ENCODE data around the gene QSOX1.

QSOX1 gene

GRCh38 chr1:180235502-180236239, 81.0 kb downstream of the QSOX1 start:
- no peak for DNase-seq

GRCh38 chr1:180236698-180237509, 82.2 kb downstream of the QSOX1 start:
- DNase-seq = no peak

- DNase-seq = no peak
These were observed 83.3 kb downstream of the QSOX1 start for GRCh38 chr1:180237869-180238476.

GRCh38 chr1:180238675-180239074, 84.0 kb downstream of the QSOX1 start:
- no peak for DNase-seq

- no peak for DNase-seq
These were observed 84.8 kb downstream of the QSOX1 start for GRCh38 chr1:180239145-180240096.

GRCh38 chr1:180241716-180242544, 87.3 kb downstream of the QSOX1 start:
- DNase-seq = no peak

- DNase-seq = no peak
These were observed 89.0 kb downstream of the QSOX1 start for GRCh38 chr1:180243517-180244221.

GRCh38 chr1:180244840-180245239, 90.2 kb downstream of the QSOX1 start:
- no peak for DNase-seq

- DNase-seq = no peak
These were observed 91.9 kb downstream of the QSOX1 start for GRCh38 chr1:180246579-180246978.

- DNase-seq = peak; percentile 13
These were observed 92.4 kb downstream of the QSOX1 start for GRCh38 chr1:180247061-180247460.

- DNase-seq = no peak
These were observed 92.9 kb downstream of the QSOX1 start for GRCh38 chr1:180247580-180247979.

GRCh38 chr1:180248176-180248575, 93.5 kb downstream of the QSOX1 start:
- DNase-seq = no peak

- no peak for DNase-seq
These were observed 94.3 kb downstream of the QSOX1 start for GRCh38 chr1:180248731-180249681.

GRCh38 chr1:180249725-180250498, 95.2 kb downstream of the QSOX1 start:
- DNase-seq = no peak

- no peak for DNase-seq
These were observed 95.8 kb downstream of the QSOX1 start for GRCh38 chr1:180250499-180250770.

- no peak for DNase-seq
These were observed 96.3 kb downstream of the QSOX1 start for GRCh38 chr1:180250883-180251509.

- no peak for DNase-seq
These were observed 97.0 kb downstream of the QSOX1 start for GRCh38 chr1:180251526-180252305.
